GM19372 (cell line): Measurements from ENCODE around the gene OTOP1.
"Not testable (repeated sequence)": the region's sequence is repeated elsewhere in the genome, so short reads cannot be mapped to it uniquely, and the experiment has no call there.

Source experiments
- ATAC-seq: cut with Tn5 transposase; IDR thresholded peaks from one replicate; pipeline ENCODE4 v1.9.1; 2021; ENCODE audit warnings: mild to moderate bottlenecking, low read depth, moderate library complexity; ENCODE audit not compliant: unreplicated experiment

Gene OTOP1

DNA sequence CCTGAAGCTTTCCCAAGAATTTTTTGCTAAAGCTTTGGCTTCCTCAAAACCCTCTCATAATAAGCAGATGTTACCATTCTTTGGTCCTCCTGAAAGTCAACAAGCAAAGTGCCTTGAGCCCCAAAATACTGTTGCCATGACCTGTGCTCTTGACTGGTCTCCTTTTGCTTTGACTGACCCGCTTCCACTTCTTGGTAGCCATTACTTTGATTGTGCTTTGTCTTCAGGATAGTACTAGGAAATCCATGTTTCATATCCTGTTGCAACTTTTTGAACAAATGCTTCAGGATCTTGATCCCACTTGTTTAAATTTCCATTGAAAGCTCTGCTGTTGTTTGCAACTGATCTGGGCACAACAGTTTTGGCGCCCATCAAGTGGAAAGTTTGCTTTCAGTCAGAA is 6.9 kb upstream of the OTOP1 start:
- no peak for ATAC-seq

DNA sequence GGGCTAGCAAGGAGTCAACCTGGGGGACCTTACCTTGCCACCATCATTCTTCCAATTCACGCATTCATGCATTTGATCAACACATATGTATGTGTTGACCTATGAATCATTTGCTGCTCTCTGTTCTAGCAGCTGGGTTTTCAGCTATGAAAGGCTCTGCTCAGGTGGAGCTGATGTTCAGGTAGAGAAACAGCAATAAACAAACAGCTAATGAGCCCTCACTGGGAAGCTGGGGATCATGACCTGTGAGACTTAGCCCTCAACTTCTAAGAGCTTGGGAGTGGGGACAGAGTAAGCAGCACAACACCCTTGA is 1.6 kb upstream of the OTOP1 start:
- no peak for ATAC-seq

- no peak for ATAC-seq
Measured at GRCh38 chr4:4227510-4228355, 1.0 kb upstream of the OTOP1 start.

DNA sequence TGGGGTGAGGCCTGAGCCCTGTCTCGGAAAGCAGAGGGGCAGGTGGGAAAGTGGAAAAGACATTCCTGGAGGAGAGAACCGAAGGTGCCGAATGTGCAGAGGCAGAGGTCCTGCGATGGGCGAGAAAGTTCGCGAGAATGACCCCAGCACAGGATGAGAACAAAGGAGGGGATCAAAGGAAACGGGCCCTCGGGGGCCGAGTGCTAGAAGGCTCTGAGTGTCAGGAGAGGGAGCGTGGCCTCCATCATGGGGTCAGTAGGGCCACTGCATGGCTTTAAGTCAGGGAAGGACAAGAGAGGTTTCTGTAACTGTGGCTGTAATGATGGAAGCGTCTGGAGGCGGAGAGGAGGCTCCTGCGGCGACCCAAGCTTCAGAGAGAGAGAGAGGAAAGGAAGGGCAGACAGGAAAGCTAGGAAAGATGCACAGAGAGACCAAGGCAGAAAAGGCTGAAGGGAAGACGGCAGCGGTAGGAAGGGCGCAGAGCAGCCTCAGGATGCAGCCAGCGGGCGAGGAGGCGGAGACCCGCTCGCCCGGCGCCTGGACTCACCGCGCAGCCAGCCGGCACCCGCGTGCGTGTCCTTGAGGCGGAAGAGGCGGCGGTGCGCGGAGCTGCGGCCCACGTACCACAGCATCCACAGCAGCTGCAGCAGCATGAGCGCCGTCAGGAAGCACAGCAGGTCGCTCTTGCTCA is 669 bp downstream of the OTOP1 start:
- ATAC-seq = no peak

- ATAC-seq = no peak
Measured at GRCh38 chr4:4217113-4217512, 9.6 kb downstream of the OTOP1 start.

GRCh38 chr4:4216648-4217047 is 10.1 kb downstream of the OTOP1 start:
- no peak for ATAC-seq

DNA sequence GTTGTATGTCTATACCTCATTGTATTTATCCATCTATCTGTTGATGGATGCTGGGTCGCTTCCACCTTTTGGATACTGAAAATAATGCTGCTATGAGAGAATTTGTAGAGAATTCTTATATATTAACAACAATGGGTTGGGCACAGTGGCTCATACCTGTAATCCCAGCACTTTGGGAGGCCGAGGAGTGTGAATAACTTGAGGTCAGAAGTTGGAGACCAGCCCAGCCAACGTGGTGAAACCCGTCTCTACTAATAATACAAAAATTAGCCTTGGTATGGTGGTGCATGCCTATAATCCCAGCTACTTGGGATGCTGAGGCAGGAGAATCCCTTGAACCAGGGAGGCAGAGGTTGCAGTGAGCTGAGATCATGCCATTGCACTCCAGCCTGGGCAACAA is 13.1 kb downstream of the OTOP1 start:
- not testable (repeated sequence) for ATAC-seq

GRCh38 chr4:4206204-4206603 is 20.5 kb downstream of the OTOP1 start:
- no peak for ATAC-seq

- no peak for ATAC-seq
Measured at GRCh38 chr4:4204401-4204745, 22.4 kb downstream of the OTOP1 start.

DNA sequence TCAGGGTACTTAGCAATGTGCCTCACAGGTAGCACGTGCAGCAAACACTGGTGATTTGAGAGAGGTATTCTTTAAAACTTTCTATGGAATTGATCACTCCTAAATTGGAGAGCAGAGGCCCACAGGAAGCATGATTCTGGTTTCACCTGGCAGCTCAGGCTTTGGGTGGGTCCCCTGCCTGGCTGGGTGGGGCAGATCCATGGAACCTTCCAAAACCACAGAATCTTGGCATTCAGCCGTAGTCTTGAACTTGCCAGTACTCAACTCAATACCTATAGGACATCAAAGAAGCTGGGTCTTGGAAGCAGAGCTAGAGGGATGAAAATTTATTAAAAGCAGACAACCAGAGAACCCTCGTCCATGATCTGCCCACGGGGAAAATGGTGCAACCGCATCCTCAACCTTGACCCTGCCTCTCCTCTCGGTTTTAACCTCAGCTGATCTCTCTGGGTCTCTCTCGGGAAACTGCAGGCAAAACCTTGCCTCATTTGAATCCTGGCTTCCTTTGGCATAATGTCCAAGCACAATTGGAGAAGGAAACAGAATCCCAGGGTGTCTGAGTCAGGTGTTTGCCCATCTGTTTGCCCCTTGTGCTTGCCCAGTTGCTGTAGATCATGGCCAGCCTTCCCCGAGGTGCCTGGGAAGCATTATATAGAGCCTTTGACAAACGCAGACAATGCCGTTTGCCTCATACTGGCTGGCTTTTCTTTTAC is 22.9 kb downstream of the OTOP1 start:
- ATAC-seq = no peak

- ATAC-seq = no peak
Measured at GRCh38 chr4:4202510-4202909, 24.2 kb downstream of the OTOP1 start.

GRCh38 chr4:4200624-4201023 is 26.1 kb downstream of the OTOP1 start:
- no peak for ATAC-seq

- ATAC-seq = no peak
Measured at GRCh38 chr4:4195354-4195753, 31.4 kb downstream of the OTOP1 start.

- not testable (repeated sequence) for ATAC-seq
Measured at GRCh38 chr4:4188557-4188956, 38.2 kb downstream of the OTOP1 start.

GRCh38 chr4:4185528-4185927 is 41.2 kb downstream of the OTOP1 start:
- no peak for ATAC-seq

GRCh38 chr4:4182835-4183568 is 43.7 kb downstream of the OTOP1 start:
- ATAC-seq = no peak

- ATAC-seq = no peak
Measured at GRCh38 chr4:4170596-4171150, 56.1 kb downstream of the OTOP1 start.

GRCh38 chr4:4167981-4168780 is 58.5 kb downstream of the OTOP1 start:
- ATAC-seq = not testable (repeated sequence)

DNA sequence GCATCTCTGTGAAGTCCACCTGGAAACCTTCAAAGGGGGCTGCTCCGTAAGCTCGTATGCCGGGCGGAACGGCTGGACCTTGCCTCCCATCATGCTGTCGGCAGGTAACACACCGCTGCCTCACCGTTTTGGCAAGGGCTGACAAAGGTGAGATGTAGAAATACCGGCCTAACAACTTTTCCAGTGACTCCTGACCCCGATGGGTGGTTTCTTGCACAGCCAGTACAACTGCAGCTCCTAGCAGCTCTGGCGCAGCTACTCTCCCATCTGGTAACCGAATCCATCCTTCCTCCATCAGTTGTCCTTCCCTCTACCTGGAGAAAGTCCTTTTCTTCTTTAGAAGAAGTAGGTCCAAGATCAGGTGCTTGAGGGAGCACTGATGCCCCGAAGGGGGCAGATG is 59.7 kb downstream of the OTOP1 start:
- not testable (repeated sequence) for ATAC-seq
